ENCODE measurements around the gene DIP2B. TPM values are rescaled to one million over a fixed set of nuclear protein-coding genes. Genes with fewer than 3 reads are reported as not detected.

The DIP2B gene
- total RNA-seq, 1 donor from 2014 or later: 45.1 TPM

DNA sequence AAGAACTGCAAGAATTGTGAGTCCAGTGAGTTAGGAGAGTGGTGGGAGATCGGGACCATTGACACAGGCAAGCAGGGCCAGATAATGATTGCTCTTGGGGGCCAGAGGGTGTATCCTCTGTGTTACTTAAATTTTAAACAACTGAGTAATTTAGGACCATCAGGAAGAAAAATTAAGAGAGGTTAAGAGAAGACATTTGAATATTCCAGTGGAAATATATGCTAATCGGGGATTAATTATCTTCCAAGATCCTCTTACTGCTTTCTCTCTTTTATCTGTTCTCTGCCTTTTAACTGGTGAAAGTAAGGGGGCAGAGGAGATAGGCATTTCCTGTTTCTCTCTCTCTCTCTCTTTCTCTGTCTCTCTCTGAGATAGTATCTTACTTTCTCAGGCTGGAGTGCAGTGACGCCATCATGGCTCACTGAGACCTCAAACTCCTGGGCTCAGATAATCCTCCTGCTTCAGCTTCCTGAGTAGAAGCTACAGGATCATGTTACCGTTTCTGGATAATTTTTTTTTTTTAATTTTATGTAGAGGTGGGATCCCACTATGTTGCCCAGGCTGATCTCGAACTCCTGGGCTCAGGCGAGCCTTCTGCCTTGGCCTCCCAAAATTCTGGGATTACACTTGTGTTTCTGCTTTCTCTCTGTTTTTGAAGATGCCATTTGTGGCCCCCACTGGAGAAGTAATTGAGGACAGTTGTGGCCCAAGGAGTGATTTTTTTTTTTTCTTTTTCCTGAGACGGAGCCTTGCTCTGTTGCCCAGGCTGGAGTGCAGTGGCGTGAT, 85.1 kb downstream of the DIP2B start:
- Mint-ChIP-seq H3K36me3 (ENCODE audit: low read depth, unreplicated experiment) (no peaks in the 10 kb centered on the region), H3K4me3 (ENCODE audit: unreplicated experiment) (no peak overlapping the region), H3K4me1 (ENCODE audit: unreplicated experiment) (peaks cover 8% of the 10 kb centered on the region), H3K27me3 (ENCODE audit: unreplicated experiment) (peaks cover 2% of the 10 kb centered on the region), H3K27ac (ENCODE audit: unreplicated experiment) (peak overlapping the region; percentile 28), H3K9me3 (ENCODE audit: unreplicated experiment) (no peaks in the 10 kb centered on the region)
- DNase-seq (ENCODE audit: low spot score): no peak
- TF ChIP-seq, protein P1, sequence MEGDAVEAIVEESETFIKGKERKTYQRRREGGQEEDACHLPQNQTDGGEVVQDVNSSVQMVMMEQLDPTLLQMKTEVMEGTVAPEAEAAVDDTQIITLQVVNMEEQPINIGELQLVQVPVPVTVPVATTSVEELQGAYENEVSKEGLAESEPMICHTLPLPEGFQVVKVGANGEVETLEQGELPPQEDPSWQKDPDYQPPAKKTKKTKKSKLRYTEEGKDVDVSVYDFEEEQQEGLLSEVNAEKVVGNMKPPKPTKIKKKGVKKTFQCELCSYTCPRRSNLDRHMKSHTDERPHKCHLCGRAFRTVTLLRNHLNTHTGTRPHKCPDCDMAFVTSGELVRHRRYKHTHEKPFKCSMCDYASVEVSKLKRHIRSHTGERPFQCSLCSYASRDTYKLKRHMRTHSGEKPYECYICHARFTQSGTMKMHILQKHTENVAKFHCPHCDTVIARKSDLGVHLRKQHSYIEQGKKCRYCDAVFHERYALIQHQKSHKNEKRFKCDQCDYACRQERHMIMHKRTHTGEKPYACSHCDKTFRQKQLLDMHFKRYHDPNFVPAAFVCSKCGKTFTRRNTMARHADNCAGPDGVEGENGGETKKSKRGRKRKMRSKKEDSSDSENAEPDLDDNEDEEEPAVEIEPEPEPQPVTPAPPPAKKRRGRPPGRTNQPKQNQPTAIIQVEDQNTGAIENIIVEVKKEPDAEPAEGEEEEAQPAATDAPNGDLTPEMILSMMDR (IDR thresholded peaks at IDR 0.05; ENCODE audit: unreplicated experiment): no peak

DNA sequence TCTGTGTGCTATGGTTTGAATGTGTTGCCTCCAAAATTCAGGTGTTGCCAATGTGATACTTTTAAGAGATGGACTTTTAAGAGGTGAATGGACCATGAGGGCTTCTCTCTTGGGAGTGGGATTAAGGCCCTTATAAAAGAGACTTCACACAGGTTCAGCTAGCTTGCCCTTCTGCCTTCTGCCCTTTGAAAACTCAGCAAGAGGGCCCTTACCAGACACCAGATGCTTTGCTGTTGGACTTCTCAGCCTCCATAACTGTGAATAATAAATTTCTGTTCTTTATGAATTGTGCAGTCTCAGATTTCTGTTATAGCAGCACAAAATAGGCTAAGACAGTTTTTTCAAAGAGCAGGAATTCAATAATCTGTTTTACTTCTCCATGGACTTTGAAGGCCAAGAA, 86.1 kb downstream of the DIP2B start:
- no peaks in the 10 kb centered on the region for H3K9me3 Mint-ChIP-seq (ENCODE audit: unreplicated experiment)
- H3K27ac Mint-ChIP-seq (ENCODE audit: unreplicated experiment): no peak overlapping the region
- DNase-seq (ENCODE audit: low spot score): no peak
- TF ChIP-seq, protein P1 (IDR thresholded peaks at IDR 0.05; ENCODE audit: unreplicated experiment): no peak
- peaks cover 8% of the 10 kb centered on the region for H3K4me1 Mint-ChIP-seq (ENCODE audit: unreplicated experiment)
- H3K27me3 Mint-ChIP-seq (ENCODE audit: unreplicated experiment): peaks cover 2% of the 10 kb centered on the region
- H3K4me3 Mint-ChIP-seq (ENCODE audit: unreplicated experiment): no peak overlapping the region
- H3K36me3 Mint-ChIP-seq (ENCODE audit: low read depth, unreplicated experiment): no peaks in the 10 kb centered on the region

DNA sequence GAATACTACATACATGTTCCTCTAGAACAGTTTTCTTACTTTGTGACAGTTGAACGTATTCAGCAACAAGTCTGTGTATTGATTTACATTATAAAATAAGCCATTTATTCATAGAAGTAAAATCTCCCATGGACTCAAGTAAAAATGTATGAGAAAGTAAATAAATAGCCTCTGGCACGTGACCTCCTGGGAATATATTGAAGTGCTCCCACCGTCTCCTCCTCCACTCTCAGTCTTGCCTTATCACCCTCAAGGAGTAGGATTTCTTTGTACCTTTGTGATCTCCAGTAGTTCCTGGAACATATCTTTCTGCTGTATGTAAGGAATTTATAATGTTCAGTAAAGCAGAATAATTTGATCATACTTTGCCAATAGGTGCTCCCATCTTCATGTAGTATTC, 90.9 kb downstream of the DIP2B start:
- TF ChIP-seq, protein P1 (IDR thresholded peaks at IDR 0.05; ENCODE audit: unreplicated experiment): no peak
- peaks cover 4% of the 10 kb centered on the region for H3K27me3 Mint-ChIP-seq (ENCODE audit: unreplicated experiment)
- no peak overlapping the region for H3K27ac Mint-ChIP-seq (ENCODE audit: unreplicated experiment)
- peaks cover 25% of the 10 kb centered on the region for H3K4me1 Mint-ChIP-seq (ENCODE audit: unreplicated experiment)
- H3K4me3 Mint-ChIP-seq (ENCODE audit: unreplicated experiment): no peak overlapping the region
- H3K36me3 Mint-ChIP-seq (ENCODE audit: low read depth, unreplicated experiment): peaks cover 6% of the 10 kb centered on the region
- H3K9me3 Mint-ChIP-seq (ENCODE audit: unreplicated experiment): no peaks in the 10 kb centered on the region
- no peak for DNase-seq (ENCODE audit: low spot score)

DNA sequence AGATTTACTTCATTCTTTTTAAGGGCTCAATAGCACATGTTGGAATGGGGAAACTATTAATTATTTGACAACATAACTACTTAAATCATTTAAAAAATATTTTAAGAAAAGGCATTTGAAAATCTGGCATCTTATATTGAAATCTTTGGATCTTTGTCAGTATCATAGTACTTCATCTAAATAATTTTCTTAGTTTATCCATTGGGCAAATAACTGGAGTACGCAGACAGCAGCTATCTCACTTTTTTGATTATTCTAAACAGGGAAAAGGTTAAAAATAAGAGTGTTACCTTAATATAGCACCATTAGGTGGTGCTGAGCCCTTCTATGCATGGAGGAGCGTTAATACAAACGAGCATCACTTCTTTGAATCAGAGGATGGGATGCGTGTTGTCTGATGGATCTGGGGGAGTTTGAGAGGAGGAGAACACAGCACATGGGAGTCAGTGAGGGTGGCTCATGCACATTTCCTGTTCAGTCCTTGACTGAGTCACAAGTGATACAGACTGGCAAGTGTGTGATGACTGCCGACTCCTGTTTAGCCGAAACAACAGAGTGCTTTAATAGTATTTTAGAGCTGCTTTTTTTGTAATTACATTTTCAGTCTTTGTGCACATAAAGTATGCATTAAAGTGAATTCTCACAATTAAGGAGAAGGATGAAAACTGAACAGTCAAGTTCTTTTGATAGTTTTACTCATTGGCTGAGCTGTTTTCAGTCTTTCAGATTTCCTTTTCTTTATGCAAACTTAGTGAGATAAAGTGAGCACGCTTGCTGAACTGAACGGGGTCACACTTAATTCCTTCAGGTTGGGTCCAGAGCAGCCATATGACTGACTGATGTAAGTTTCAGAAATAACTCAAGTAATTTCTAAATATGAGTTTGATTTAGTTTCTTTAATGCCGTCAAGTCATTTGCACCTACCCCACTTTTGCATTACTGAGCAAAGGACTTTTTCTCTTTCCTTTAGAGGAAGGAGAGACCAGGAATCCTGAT, 92.7 kb downstream of the DIP2B start:
- Mint-ChIP-seq H3K27me3 (ENCODE audit: unreplicated experiment) (peaks cover 4% of the 10 kb centered on the region), H3K36me3 (ENCODE audit: low read depth, unreplicated experiment) (peaks cover 11% of the 10 kb centered on the region), H3K9me3 (ENCODE audit: unreplicated experiment) (no peaks in the 10 kb centered on the region), H3K27ac (ENCODE audit: unreplicated experiment) (no peak overlapping the region), H3K4me1 (ENCODE audit: unreplicated experiment) (peaks cover 30% of the 10 kb centered on the region), H3K4me3 (ENCODE audit: unreplicated experiment) (no peak overlapping the region)
- DNase-seq (ENCODE audit: low spot score): no peak
- TF ChIP-seq, protein P1 (IDR thresholded peaks at IDR 0.05; ENCODE audit: unreplicated experiment): no peak
